Coronary artery (tissue), 2 donors: ENCODE measurements around the gene CHADL.
A peak's percentile ranks its signal among the peaks of the same experiment; 100 is the strongest.

Source experiments
- DNase-seq: peaks from one replicate; pipeline ENCODE4 v3.0.0-alpha.2; 2017; ENCODE audit warnings: low spot score
- H3K27ac ChIP-seq, 2 donors: fragments of 200-600 bp; sonication (generic); one replicate each; pipeline ENCODE4 v1.5.1; 2016 to 2019
- H3K4me3 ChIP-seq: fragments of 200-600 bp; sonication (generic); 2 replicates; pipeline ENCODE4 v1.5.1; 2016; ENCODE audit warnings: mild to moderate bottlenecking, moderate library complexity
- TF ChIP-seq, protein P1 (sequence below): fragments of 200-600 bp; sonication (generic); IDR thresholded peaks from one replicate; pipeline ENCODE4 v1.5.1; 2019; ENCODE audit warnings: antibody characterized with exemption

CHADL gene

DNA sequence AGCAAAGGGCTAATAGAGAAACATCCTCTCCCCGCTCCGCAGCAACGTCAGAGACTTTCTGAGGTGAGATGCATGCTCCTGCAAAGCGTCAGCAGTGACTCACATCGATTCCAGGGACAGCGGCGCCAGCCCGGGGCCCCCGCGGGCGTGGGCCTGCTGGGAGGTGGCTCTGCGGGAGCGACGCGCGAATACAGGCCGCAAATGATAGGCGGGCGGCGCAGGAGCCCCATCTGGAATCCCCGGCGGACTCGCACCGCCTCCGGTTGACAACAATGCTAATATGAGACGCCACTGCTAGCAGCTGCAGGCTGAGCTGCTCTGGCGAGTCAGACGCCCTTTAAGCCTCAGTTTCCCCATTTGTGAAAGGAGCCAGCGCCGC is 44.7 kb upstream of the CHADL start:
- peak overlapping the region; percentile 54 to 85 for H3K27ac ChIP-seq
- H3K4me3 ChIP-seq = peak overlapping the region; percentile 92
- peak; percentile 79 for DNase-seq
- TF ChIP-seq, protein P1, sequence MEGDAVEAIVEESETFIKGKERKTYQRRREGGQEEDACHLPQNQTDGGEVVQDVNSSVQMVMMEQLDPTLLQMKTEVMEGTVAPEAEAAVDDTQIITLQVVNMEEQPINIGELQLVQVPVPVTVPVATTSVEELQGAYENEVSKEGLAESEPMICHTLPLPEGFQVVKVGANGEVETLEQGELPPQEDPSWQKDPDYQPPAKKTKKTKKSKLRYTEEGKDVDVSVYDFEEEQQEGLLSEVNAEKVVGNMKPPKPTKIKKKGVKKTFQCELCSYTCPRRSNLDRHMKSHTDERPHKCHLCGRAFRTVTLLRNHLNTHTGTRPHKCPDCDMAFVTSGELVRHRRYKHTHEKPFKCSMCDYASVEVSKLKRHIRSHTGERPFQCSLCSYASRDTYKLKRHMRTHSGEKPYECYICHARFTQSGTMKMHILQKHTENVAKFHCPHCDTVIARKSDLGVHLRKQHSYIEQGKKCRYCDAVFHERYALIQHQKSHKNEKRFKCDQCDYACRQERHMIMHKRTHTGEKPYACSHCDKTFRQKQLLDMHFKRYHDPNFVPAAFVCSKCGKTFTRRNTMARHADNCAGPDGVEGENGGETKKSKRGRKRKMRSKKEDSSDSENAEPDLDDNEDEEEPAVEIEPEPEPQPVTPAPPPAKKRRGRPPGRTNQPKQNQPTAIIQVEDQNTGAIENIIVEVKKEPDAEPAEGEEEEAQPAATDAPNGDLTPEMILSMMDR = no peak

- no peak for DNase-seq
- Histone ChIP-seq H3K27ac (no peak overlapping the region), H3K4me3 (no peak overlapping the region)
- TF ChIP-seq, protein P1 = no peak
Observed at GRCh38 chr22:41284465-41284864, 43.7 kb upstream of the CHADL start.

DNA sequence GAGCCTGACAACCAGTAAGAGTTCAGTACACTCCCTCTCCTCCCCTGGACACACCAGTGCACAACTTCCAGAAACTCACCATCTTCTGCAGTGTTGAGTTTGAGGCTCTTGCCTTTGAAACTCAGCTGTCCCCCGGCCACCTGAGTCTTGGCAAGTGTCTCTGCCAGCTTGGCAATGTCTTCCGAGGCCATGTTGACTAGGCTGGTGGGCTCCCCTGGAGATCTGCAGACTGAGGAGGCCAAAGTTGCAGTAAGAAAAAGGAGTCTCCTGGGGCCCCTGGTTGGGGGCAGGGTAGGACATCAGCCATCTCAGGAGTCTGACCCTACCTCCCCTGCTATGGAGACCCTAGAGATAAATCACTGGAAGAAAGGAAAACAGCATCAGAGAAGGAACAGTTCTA is 40.1 kb upstream of the CHADL start:
- H3K4me3 ChIP-seq = no peak overlapping the region
- TF ChIP-seq, protein P1 = no peak
- DNase-seq = no peak

GRCh38 chr22:41280065-41280464 is 39.3 kb upstream of the CHADL start:
- DNase-seq = no peak
- TF ChIP-seq, protein P1 = no peak
- Histone ChIP-seq H3K4me3 (no peak overlapping the region), H3K27ac (no peak overlapping the region)

More for the DNA sequence above, 40.1 kb upstream of the CHADL start:
- H3K27ac ChIP-seq = no peak overlapping the region

DNA sequence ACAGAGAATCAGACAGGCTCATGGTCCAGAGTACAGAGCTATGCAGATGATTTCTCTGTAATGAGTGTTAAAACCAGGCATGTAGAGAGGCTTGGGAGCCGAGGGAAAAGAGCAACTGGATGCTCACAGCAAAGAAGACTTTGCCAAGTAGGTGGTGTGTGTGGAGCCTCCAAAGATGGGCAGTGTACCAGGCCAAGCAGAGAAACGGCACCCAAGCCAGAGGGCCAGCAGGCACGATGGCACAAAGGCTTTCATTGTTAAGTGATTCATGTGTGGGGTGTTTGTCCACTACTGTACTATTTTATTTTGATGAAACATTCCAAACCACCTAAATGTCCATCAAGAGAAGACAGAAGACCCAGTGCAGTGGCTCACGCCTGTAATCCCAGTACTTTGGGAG is 34.1 kb upstream of the CHADL start:
- TF ChIP-seq, protein P1 = no peak
- H3K27ac ChIP-seq = no peak overlapping the region
- H3K4me3 ChIP-seq = no peak overlapping the region
- DNase-seq = no peak

DNA sequence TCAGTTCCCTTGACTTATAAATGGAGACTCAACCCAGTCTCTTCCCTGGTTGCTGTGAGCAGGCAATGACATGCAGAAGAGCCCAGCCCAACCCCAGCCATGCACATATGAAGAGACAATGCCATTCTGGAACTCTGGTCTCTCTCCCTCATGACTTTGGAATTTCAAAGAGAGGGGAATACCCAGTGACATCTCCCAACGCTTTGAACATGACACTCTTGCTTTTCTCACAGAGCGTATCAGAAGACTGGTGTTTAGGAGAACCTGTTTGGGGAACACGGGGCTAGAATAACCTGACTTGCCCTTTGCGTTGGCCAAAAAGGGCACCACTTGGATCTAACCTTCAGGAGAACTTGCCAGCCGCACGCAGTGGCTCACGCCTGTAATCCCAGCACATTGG is 32.4 kb upstream of the CHADL start:
- Histone ChIP-seq H3K4me3 (no peak overlapping the region), H3K27ac (no peak overlapping the region)
- TF ChIP-seq, protein P1 = no peak
- DNase-seq = no peak

GRCh38 chr22:41271787-41272186 is 31.1 kb upstream of the CHADL start:
- no peak overlapping the region for H3K27ac ChIP-seq
- TF ChIP-seq, protein P1 = no peak
- DNase-seq = no peak

More at GRCh38 chr22:41271787-41272186, 31.1 kb upstream of the CHADL start:
- H3K4me3 ChIP-seq = no peak overlapping the region
